Measurements from ENCODE around the gene OSCAR. TPM values are rescaled to one million over a fixed set of nuclear protein-coding genes. Genes with fewer than 3 reads are reported as not detected.
A peak's percentile ranks its signal among the peaks of the same experiment; 100 is the strongest.
"Not testable (repeated sequence)": the region's sequence is repeated elsewhere in the genome, so short reads cannot be mapped to it uniquely, and the experiment has no call there.

Gene OSCAR
- total and polyA plus RNA-seq, 4 donors = 0.31 to 6.0 (median 3.6) TPM

DNA sequence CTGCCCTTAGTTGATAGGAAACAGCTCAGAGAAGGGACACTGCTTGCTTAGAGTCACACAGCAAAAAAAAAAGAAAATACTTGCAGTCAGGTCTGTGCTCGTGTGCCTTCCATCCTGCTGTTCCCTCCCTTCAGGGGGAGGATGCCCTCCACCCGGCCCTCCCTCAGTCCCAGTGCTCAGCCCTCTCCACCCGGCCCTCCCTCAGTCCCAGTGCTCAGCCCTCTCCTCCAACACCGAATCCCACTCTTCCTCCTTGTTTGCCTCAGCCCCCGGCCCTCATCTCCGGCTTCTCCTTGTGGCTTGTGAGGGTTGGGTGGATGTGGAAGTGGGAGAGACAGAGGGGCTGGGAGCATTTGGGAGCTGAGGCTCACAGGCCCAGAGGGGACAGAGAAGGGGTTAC, 9.0 kb upstream of the OSCAR start:
- DNase-seq (peak in 1 of 2 donors; percentile 48), ATAC-seq (ENCODE audit: low FRiP score) (no peak)
- Histone ChIP-seq H3K36me3 (ENCODE audit: control insufficient read depth in 1 of 2, insufficient read depth in 2 of 2, low read length in 1 of 2) (peaks cover 0 to 2% of the 10 kb centered on the region in 2 donors), H3K9me3 (ENCODE audit: control insufficient read depth, low read length) (no peaks in the 10 kb centered on the region), H3K4me1 (ENCODE audit: control insufficient read depth in 1 of 2, insufficient read depth in 2 of 2, low read length in 2 of 2) (no peaks in the 10 kb centered on the region), H3K27ac (ENCODE audit: low read depth in 1 of 2, low read length in 2 of 2) (no peak overlapping the region), H3K27me3 (ENCODE audit: control insufficient read depth in 1 of 2, insufficient read depth in 2 of 2, low read length in 1 of 2) (no peaks in the 10 kb centered on the region), H3K4me3 (ENCODE audit: low read length in 2 of 2) (no peak overlapping the region)
- WGBS, 2 donors = 66 to 77% methylated on average over 6 of the region's 6 CpGs
- intact Hi-C loops (cut with DNase I) = loop anchor here (10.0 kb wide), 2 partner anchors 245 to 265 kb away; partner anchors contain the start of gene MYADM (in 1 of the 2)

- intact Hi-C loops (cut with DNase I) = loop anchor here in 1 of 2 donors (10.0 kb wide), 1 partner anchor 264 kb away; no protein-coding TSS in a partner anchor
- H3K36me3 ChIP-seq (ENCODE audit: control insufficient read depth in 1 of 2, insufficient read depth in 2 of 2, low read length in 1 of 2) = peaks cover 0 to 2% of the 10 kb centered on the region in 2 donors
- no peak for DNase-seq
- no peak overlapping the region for H3K27ac ChIP-seq (ENCODE audit: low read depth in 1 of 2, low read length in 2 of 2)
- peaks cover 0 to under 1% of the 10 kb centered on the region in 2 donors for H3K4me1 ChIP-seq (ENCODE audit: control insufficient read depth in 1 of 2, insufficient read depth in 2 of 2, low read length in 2 of 2)
- H3K27me3 ChIP-seq (ENCODE audit: control insufficient read depth in 1 of 2, insufficient read depth in 2 of 2, low read length in 1 of 2) = no peaks in the 10 kb centered on the region
- H3K9me3 ChIP-seq (ENCODE audit: control insufficient read depth, low read length) = no peaks in the 10 kb centered on the region
- H3K4me3 ChIP-seq (ENCODE audit: low read length in 2 of 2) = no peak overlapping the region
- WGBS, 2 donors = 74 to 81% methylated on average over 7 of the region's 7 CpGs
- no peak for ATAC-seq (ENCODE audit: low FRiP score)
These were observed 7.9 kb upstream of the OSCAR start for GRCh38 chr19:54108496-54108895.

DNA sequence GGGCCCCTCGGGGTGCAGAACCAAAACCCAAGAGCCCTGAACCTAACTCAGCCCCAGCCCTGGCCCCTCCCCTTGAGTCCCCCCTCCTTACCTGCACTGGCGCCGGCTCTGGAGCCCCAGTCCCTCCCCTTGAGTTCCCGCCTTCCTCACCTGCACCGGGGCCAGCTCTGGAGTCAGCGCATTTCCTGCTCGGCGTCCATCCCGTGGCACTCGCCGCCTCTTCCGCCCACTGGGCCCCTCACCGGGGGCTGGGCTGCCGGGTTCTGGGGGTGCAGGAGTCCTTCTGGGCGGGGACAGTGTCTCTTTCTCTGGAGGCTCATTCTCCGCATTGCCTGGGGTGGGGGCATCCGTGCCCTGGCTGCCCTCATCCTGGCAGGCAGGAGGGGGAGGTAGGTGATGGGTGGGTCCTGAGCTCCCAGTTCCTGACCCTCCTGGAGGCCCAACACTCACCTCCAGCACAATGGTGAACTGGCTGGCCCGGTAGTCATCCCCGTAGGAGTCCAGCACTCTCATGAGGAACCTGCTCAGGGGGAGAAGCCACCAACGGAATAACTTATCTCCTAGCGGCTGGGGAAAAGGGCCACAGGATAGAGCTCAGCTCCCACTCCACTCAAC, 7.4 kb upstream of the OSCAR start:
- WGBS, 2 donors = 80 to 84% methylated on average over 20 to 21 of the region's 21 CpGs
- H3K9me3 ChIP-seq (ENCODE audit: control insufficient read depth, low read length) = no peaks in the 10 kb centered on the region
- ATAC-seq (ENCODE audit: low FRiP score) (no peak), DNase-seq (peak; percentile 40 to 67)
- H3K27me3 ChIP-seq (ENCODE audit: control insufficient read depth in 1 of 2, insufficient read depth in 2 of 2, low read length in 1 of 2) = no peaks in the 10 kb centered on the region
- peaks cover 0 to 2% of the 10 kb centered on the region in 2 donors for H3K36me3 ChIP-seq (ENCODE audit: control insufficient read depth in 1 of 2, insufficient read depth in 2 of 2, low read length in 1 of 2)
- intact Hi-C loops (cut with DNase I) = loop anchor here in 1 of 2 donors (10.0 kb wide), 1 partner anchor 263 kb away; no protein-coding TSS in a partner anchor
- H3K27ac ChIP-seq (ENCODE audit: low read depth in 1 of 2, low read length in 2 of 2) = no peak overlapping the region
- H3K4me3 ChIP-seq (ENCODE audit: low read length in 2 of 2) = no peak overlapping the region
- peaks cover 0 to 2% of the 10 kb centered on the region in 2 donors for H3K4me1 ChIP-seq (ENCODE audit: control insufficient read depth in 1 of 2, insufficient read depth in 2 of 2, low read length in 2 of 2)

DNA sequence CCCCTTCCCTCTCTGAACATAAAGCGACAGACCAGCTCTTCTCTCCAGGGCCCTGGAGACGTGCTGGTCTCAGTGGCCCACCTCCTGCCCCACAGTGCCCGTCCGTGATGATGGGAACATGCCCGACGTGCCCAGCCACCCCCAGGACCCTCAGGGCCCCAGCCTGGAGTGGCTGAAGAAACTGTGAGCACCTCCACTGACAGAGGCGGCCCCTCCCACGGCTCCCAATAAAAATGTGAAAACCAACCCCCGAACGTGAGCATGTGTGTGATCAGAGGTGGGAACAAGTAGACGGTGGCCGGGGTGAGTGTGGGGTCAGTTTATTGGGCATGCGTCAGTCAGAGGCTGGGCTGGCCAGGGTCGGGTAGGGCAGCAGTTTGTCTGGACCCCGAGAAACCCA, 6.1 kb upstream of the OSCAR start:
- Histone ChIP-seq H3K27me3 (ENCODE audit: control insufficient read depth in 1 of 2, insufficient read depth in 2 of 2, low read length in 1 of 2) (no peaks in the 10 kb centered on the region), H3K9me3 (ENCODE audit: control insufficient read depth, low read length) (no peaks in the 10 kb centered on the region), H3K27ac (ENCODE audit: low read depth in 1 of 2, low read length in 2 of 2) (no peak overlapping the region), H3K4me1 (ENCODE audit: control insufficient read depth in 1 of 2, insufficient read depth in 2 of 2, low read length in 2 of 2) (peaks cover 0 to 2% of the 10 kb centered on the region in 2 donors), H3K4me3 (ENCODE audit: low read length in 2 of 2) (no peak overlapping the region), H3K36me3 (ENCODE audit: control insufficient read depth in 1 of 2, insufficient read depth in 2 of 2, low read length in 1 of 2) (peaks cover 0 to 2% of the 10 kb centered on the region in 2 donors)
- DNase-seq (peak in 1 of 2 donors; percentile 39), ATAC-seq (ENCODE audit: low FRiP score) (no peak)
- 74 to 76% methylated on average over 15 of the region's 15 CpGs for WGBS, 2 donors
- intact Hi-C loops (cut with DNase I) = loop anchor here in 1 of 2 donors (10.0 kb wide), 1 partner anchor 262 kb away; no protein-coding TSS in a partner anchor

DNA sequence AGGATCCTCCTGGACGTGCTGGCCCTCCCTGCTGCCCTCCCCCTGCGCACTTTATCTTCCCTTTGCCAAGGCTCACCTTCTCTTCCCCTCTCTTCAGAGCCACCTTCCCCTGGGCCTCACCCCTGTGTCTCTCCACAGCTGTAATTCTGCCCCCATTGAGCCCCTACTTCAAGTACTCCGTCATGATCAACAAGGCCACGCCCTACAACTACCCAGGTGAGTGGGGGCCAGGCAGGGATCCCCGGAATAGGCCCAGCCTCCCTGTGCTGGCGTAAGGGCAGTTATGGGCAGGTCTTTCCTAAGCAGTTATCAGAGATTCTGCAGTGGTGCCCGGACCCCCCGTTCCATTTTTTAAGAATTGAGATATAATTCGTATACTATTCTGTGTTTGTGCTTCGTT, 5.2 kb upstream of the OSCAR start:
- H3K36me3 ChIP-seq (ENCODE audit: control insufficient read depth in 1 of 2, insufficient read depth in 2 of 2, low read length in 1 of 2) = peaks cover 0 to 2% of the 10 kb centered on the region in 2 donors
- H3K27ac ChIP-seq (ENCODE audit: low read depth in 1 of 2, low read length in 2 of 2) = no peak overlapping the region
- intact Hi-C loops (cut with DNase I) = loop anchor here in 1 of 2 donors (10.0 kb wide), 1 partner anchor 261 kb away; no protein-coding TSS in a partner anchor
- WGBS, 2 donors = 94 to 95% methylated on average over 10 of the region's 10 CpGs
- peaks cover 0 to 2% of the 10 kb centered on the region in 2 donors for H3K4me1 ChIP-seq (ENCODE audit: control insufficient read depth in 1 of 2, insufficient read depth in 2 of 2, low read length in 2 of 2)
- no peaks in the 10 kb centered on the region for H3K9me3 ChIP-seq (ENCODE audit: control insufficient read depth, low read length)
- DNase-seq (peak in 1 of 2 donors; percentile 10), ATAC-seq (ENCODE audit: low FRiP score) (no peak)
- H3K27me3 ChIP-seq (ENCODE audit: control insufficient read depth in 1 of 2, insufficient read depth in 2 of 2, low read length in 1 of 2) = no peaks in the 10 kb centered on the region
- H3K4me3 ChIP-seq (ENCODE audit: low read length in 2 of 2) = no peak overlapping the region

GRCh38 chr19:54104998-54105715, 4.6 kb upstream of the OSCAR start:
- Histone ChIP-seq H3K9me3 (ENCODE audit: control insufficient read depth, low read length) (no peaks in the 10 kb centered on the region), H3K4me3 (ENCODE audit: low read length in 2 of 2) (no peak overlapping the region), H3K4me1 (ENCODE audit: control insufficient read depth in 1 of 2, insufficient read depth in 2 of 2, low read length in 2 of 2) (peaks cover 0 to 2% of the 10 kb centered on the region in 2 donors), H3K27me3 (ENCODE audit: control insufficient read depth in 1 of 2, insufficient read depth in 2 of 2, low read length in 1 of 2) (no peaks in the 10 kb centered on the region), H3K27ac (ENCODE audit: low read depth in 1 of 2, low read length in 2 of 2) (no peak overlapping the region), H3K36me3 (ENCODE audit: control insufficient read depth in 1 of 2, insufficient read depth in 2 of 2, low read length in 1 of 2) (peaks cover 0 to 2% of the 10 kb centered on the region in 2 donors)
- ATAC-seq (ENCODE audit: low FRiP score) (no peak), DNase-seq (peak; percentile 42 to 56)
- WGBS, 2 donors = 87 to 90% methylated on average over 11 of the region's 11 CpGs
- intact Hi-C loops (cut with DNase I) = loop anchor here in 1 of 2 donors (10.0 kb wide), 1 partner anchor 260 kb away; no protein-coding TSS in a partner anchor

GRCh38 chr19:54102421-54103169, 2.0 kb upstream of the OSCAR start, which contains the start of gene NDUFA3:
Gene NDUFA3 (plus strand): TSS chr19:54102855. CDS start chr19:54102879, 24 bp downstream.
- intact Hi-C loops (cut with DNase I) = loop anchor here in 1 of 2 donors (10.0 kb wide), 1 partner anchor 258 kb away; no protein-coding TSS in a partner anchor
- H3K27ac ChIP-seq (ENCODE audit: low read depth in 1 of 2, low read length in 2 of 2) = no peak within 1 kb of the TSS
- 3% methylated on average over 51 to 54 of the region's 54 CpGs for WGBS, 2 donors
- peaks cover 0 to 2% of the 10 kb centered on the region in 2 donors for H3K4me1 ChIP-seq (ENCODE audit: control insufficient read depth in 1 of 2, insufficient read depth in 2 of 2, low read length in 2 of 2)
- ATAC-seq (ENCODE audit: low FRiP score) (peak; percentile 100), DNase-seq (peak; percentile 99)
- H3K27me3 ChIP-seq (ENCODE audit: control insufficient read depth in 1 of 2, insufficient read depth in 2 of 2, low read length in 1 of 2) = no peaks in the 10 kb centered on the region
- H3K36me3 ChIP-seq (ENCODE audit: control insufficient read depth in 1 of 2, insufficient read depth in 2 of 2, low read length in 1 of 2) = no peaks in the 10 kb centered on the region
- H3K9me3 ChIP-seq (ENCODE audit: control insufficient read depth, low read length) = no peaks in the 10 kb centered on the region
- H3K4me3 ChIP-seq (ENCODE audit: low read length in 2 of 2) = peak within 1 kb of the TSS; percentile 13 to 47

- H3K27me3 ChIP-seq (ENCODE audit: control insufficient read depth in 1 of 2, insufficient read depth in 2 of 2, low read length in 1 of 2); H3K27ac ChIP-seq (ENCODE audit: low read depth in 1 of 2, low read length in 2 of 2); H3K4me3 ChIP-seq (ENCODE audit: low read length in 2 of 2); ATAC-seq (ENCODE audit: low FRiP score); H3K9me3 ChIP-seq (ENCODE audit: control insufficient read depth, low read length); H3K4me1 ChIP-seq (ENCODE audit: control insufficient read depth in 1 of 2, insufficient read depth in 2 of 2, low read length in 2 of 2); H3K36me3 ChIP-seq (ENCODE audit: control insufficient read depth in 1 of 2, insufficient read depth in 2 of 2, low read length in 1 of 2): not testable (repeated sequence)
- intact Hi-C loops (cut with DNase I) = loop anchor here in 1 of 2 donors (10.0 kb wide), 1 partner anchor 255 kb away; no protein-coding TSS in a partner anchor
- WGBS, 2 donors = 74 to 81% methylated on average over 9 of the region's 9 CpGs
- peak; percentile 17 to 24 for DNase-seq
These were observed 724 bp downstream of the OSCAR start for GRCh38 chr19:54099903-54100255.

Data from aorta (tissue), 5 donors.